Epithelial cell of proximal tubule (primary cell): ENCODE data around the gene ATXN2L. TPM values are rescaled to one million over a fixed set of nuclear protein-coding genes. Genes with fewer than 3 reads are reported as not detected.

Experiments
- DNase-seq: peaks from one replicate; pipeline ENCODE4 v3.0.0-alpha.2; 2011; ENCODE audit warnings: low read depth
- H3K4me3 ChIP-seq: 2 replicates; pipeline ENCODE4 v1.5.1; 2011; ENCODE audit warnings: low read depth, mild to moderate bottlenecking, low read length
- total RNA-seq: library from RNA; depleted of rRNA; stranded (reverse); fragments of >200 nt; gene quantifications from 2 replicates; pipeline ENCODE4 v1.2.3, GENCODE V29; 2015
- TF ChIP-seq, protein P1 (sequence below): conservative IDR thresholded peaks from 2 replicates; pipeline ENCODE4 v1.5.1; 2012; ENCODE audit warnings: low read depth, mild to moderate bottlenecking, low read length

ATXN2L gene
- total RNA-seq, 1 donor from 2014 or later: 51.1 TPM

DNA sequence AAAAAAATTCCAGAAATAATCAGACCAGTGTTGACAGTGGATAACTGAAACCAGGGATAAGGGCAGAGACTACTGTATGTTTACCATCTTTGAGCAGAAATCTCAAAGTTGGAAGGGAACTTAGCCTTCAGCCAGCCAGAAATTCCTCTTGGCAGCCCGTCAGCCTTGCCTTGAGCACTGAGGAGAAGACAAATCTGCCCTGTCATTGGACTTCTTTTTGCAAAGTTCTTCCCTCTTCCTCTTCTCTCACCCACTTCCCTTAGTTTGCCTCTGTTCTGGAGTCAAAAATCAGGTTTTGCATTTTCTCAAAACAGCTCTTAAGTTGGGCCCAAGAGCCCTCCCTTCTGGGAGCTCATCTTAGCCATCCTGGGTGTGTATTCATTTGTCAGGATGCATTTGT, 17.1 kb downstream of the ATXN2L start:
- TF ChIP-seq, protein P1, sequence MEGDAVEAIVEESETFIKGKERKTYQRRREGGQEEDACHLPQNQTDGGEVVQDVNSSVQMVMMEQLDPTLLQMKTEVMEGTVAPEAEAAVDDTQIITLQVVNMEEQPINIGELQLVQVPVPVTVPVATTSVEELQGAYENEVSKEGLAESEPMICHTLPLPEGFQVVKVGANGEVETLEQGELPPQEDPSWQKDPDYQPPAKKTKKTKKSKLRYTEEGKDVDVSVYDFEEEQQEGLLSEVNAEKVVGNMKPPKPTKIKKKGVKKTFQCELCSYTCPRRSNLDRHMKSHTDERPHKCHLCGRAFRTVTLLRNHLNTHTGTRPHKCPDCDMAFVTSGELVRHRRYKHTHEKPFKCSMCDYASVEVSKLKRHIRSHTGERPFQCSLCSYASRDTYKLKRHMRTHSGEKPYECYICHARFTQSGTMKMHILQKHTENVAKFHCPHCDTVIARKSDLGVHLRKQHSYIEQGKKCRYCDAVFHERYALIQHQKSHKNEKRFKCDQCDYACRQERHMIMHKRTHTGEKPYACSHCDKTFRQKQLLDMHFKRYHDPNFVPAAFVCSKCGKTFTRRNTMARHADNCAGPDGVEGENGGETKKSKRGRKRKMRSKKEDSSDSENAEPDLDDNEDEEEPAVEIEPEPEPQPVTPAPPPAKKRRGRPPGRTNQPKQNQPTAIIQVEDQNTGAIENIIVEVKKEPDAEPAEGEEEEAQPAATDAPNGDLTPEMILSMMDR: no peak
- DNase-seq: no peak
- no peak overlapping the region for H3K4me3 ChIP-seq

DNA sequence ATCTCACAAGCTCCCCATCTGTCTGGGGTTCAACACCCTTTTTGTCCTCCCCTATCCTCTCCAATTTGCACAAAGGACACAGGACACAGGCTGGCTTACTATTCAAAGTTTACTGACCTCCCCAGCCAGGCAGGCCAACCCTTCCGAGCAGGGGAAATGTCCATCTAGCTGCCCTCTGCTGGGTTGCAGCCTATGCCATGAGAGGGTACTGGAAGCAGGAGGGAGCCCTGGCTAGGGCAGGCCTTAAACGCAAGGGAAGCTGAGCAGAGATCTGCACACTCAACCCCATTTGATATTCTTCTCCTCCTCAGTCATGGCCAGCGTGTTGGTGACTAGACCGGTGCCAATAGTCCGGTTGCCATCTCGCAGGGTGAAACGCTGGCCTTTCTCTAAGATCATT, 19.9 kb downstream of the ATXN2L start:
- TF ChIP-seq, protein P1: no peak
- no peak overlapping the region for H3K4me3 ChIP-seq
- no peak for DNase-seq

DNA sequence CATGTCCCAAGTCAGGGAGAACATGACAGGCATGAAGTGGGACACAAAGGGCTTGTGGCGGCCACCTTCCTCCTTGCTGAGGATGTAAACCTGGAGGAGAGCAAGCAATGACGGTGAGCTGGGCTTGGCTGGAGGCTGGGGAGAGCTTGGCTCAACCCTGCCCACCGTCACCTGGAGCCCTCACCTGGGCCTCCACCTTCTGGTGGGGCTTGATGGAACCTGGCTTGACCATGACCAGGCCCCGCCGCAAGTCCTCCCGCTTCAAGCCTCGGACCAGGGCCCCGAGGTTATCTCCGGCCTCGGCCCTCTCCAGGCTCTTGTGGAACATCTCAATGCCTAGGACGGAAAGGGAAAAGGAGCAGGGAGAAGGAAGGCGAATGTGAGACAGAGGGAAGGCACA, 21.0 kb downstream of the ATXN2L start:
- TF ChIP-seq, protein P1: no peak
- DNase-seq: no peak
- no peak overlapping the region for H3K4me3 ChIP-seq

DNA sequence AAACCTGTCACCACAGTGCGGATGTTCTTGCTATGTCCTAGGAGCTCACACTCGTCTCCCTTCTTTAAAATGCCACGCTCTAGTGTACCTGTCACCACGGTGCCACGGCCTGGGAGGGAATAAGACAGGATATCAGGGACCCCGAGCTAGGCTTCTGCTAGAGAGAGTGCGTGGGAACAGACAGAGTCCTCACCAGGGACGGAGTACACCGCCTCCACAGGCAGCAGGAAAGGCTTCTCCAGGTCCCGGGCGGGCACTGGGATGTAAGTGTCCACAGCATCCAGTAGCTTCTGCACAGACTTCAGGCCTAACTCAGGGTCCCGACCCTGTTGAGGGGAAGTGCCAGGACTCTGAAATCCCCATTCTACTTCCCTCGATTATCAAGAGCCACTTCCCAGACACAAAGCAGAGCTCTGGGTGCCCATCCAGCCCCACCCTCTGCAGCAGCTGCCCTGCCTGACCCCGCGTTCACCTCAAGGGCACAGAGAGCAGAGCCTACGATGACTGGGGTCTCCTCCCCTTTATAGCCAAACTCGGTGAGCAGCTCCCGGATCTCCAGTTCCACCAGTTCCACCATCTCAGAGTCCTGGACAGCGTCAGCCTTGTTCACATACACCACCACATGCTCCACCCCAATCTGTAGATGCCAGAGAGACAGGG, 21.6 kb downstream of the ATXN2L start:
- no peak for DNase-seq
- H3K4me3 ChIP-seq: no peak overlapping the region

DNA sequence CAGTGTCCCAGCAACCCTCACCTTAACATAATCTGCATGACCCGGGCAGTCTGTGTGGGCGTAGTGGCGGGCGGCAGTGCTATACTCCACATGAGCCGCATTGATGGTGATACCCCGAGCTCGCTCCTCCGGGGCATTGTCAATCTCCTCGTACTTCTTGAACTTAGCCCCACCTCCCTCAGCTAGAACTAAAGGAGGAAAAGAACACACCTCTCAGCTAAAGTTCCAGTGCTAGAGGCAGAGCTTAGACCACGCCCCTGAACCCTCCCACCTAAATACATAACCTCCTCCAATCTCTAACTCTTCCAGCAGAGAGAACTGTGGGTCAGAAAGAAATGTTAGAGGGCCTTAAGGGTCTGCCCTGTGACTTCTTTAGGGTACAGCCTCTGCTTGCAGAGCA, 22.5 kb downstream of the ATXN2L start:
- TF ChIP-seq, protein P1: no peak
- no peak for DNase-seq
- H3K4me3 ChIP-seq: peak overlapping the region; percentile 91

More for the DNA sequence above, 21.6 kb downstream of the ATXN2L start:
- TF ChIP-seq, protein P1: no peak

DNA sequence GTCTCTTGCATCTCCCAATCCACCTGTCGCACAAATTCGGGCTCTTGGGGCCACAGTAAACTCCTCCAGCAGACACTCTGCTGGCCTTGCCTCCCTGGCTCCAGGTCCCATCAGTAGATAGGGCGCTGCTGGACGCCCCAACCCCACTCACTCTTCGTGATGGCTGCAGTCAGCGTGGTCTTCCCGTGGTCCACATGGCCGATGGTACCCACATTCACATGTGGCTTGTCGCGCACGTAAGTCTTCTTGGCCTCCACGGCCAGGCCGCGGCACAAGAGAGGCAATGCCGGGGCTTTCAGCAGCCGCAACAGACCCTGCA, 22.9 kb downstream of the ATXN2L start:
- TF ChIP-seq, protein P1: no peak
- peak overlapping the region; percentile 91 for H3K4me3 ChIP-seq
- DNase-seq: no peak
